Measurements from ENCODE around the gene SLC35D3.

Gene SLC35D3

DNA sequence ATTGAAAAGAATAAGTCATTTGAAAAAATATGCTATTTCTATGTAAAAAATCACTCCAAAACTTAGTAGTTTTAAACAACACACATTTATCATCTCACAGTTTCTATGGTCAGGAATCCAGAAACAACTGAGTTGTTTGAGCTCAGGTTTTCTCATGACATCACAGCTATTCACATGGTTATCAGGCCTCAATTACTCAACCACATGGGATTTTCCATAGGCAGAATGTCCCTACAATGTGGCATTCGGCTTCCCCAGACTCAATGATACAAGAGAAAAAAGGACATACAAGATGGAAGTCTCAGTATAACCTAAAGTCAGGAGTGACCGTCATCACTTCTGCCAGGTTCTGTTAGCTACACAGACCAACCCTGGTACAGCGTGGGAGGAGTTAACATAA lies 3.4 kb upstream of the SLC35D3 start:
- no peak for TF ChIP-seq MAX (IDR thresholded peaks at IDR 0.05)
- no peak for TF ChIP-seq NFIC (IDR thresholded peaks at IDR 0.05)
- no peak for TF ChIP-seq TAF1 (IDR thresholded peaks at IDR 0.05; ENCODE audit: low read depth)
- TF ChIP-seq TEAD4 (IDR thresholded peaks at IDR 0.05) = no peak
- TF ChIP-seq EGR1 (IDR thresholded peaks at IDR 0.05) = no peak
- no peak for TF ChIP-seq USF1 (IDR thresholded peaks at IDR 0.05)
- TF ChIP-seq ZBTB7A (IDR thresholded peaks at IDR 0.05; ENCODE audit: low read depth) = no peak
- TF ChIP-seq TCF12 (IDR thresholded peaks at IDR 0.05; ENCODE audit: low read depth) = no peak
- no peak for TF ChIP-seq RAD21 (IDR thresholded peaks at IDR 0.05; ENCODE audit: low read depth)
- no peak for TF ChIP-seq CREB1 (IDR thresholded peaks at IDR 0.05; ENCODE audit: low read depth)
- no peak for TF ChIP-seq YY1 (IDR thresholded peaks at IDR 0.05; ENCODE audit: low read depth)

DNA sequence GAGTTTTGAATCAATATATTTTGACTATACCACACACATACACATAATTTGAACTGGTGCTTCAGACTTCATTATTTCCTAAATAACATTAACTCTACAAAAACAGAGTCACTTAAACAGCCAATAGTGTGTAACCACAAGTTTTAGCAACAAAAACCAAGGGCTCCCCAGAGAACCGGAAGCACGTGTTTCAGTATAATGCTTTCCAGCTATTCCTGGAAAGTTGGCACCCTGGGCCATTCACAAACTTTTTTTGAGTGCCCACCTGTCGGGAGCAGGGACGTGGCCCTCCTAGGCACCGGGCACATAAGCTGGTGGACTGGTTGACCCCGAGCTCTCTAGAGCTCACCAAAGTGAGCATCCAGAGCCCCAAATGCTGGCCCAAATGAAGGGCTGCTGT lies 1.9 kb upstream of the SLC35D3 start:
- no peak for TF ChIP-seq TAF1 (IDR thresholded peaks at IDR 0.05; ENCODE audit: low read depth)
- TF ChIP-seq USF1 (IDR thresholded peaks at IDR 0.05) = no peak
- TF ChIP-seq CREB1 (IDR thresholded peaks at IDR 0.05; ENCODE audit: low read depth) = no peak

GRCh38 chr6:136920671-136921380 lies 1.3 kb upstream of the SLC35D3 start:
- TF ChIP-seq CEBPB (IDR thresholded peaks at IDR 0.05) (no peak), EGR1 (IDR thresholded peaks at IDR 0.05) (no peak), TAF1 (IDR thresholded peaks at IDR 0.05; ENCODE audit: low read depth) (no peak), ZBTB7A (IDR thresholded peaks at IDR 0.05; ENCODE audit: low read depth) (no peak), RAD21 (IDR thresholded peaks at IDR 0.05; ENCODE audit: low read depth) (no peak)
- TF ChIP-seq, protein P1, sequence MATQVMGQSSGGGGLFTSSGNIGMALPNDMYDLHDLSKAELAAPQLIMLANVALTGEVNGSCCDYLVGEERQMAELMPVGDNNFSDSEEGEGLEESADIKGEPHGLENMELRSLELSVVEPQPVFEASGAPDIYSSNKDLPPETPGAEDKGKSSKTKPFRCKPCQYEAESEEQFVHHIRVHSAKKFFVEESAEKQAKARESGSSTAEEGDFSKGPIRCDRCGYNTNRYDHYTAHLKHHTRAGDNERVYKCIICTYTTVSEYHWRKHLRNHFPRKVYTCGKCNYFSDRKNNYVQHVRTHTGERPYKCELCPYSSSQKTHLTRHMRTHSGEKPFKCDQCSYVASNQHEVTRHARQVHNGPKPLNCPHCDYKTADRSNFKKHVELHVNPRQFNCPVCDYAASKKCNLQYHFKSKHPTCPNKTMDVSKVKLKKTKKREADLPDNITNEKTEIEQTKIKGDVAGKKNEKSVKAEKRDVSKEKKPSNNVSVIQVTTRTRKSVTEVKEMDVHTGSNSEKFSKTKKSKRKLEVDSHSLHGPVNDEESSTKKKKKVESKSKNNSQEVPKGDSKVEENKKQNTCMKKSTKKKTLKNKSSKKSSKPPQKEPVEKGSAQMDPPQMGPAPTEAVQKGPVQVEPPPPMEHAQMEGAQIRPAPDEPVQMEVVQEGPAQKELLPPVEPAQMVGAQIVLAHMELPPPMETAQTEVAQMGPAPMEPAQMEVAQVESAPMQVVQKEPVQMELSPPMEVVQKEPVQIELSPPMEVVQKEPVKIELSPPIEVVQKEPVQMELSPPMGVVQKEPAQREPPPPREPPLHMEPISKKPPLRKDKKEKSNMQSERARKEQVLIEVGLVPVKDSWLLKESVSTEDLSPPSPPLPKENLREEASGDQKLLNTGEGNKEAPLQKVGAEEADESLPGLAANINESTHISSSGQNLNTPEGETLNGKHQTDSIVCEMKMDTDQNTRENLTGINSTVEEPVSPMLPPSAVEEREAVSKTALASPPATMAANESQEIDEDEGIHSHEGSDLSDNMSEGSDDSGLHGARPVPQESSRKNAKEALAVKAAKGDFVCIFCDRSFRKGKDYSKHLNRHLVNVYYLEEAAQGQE (IDR thresholded peaks at IDR 0.05; ENCODE audit: low read depth) = no peak

DNA sequence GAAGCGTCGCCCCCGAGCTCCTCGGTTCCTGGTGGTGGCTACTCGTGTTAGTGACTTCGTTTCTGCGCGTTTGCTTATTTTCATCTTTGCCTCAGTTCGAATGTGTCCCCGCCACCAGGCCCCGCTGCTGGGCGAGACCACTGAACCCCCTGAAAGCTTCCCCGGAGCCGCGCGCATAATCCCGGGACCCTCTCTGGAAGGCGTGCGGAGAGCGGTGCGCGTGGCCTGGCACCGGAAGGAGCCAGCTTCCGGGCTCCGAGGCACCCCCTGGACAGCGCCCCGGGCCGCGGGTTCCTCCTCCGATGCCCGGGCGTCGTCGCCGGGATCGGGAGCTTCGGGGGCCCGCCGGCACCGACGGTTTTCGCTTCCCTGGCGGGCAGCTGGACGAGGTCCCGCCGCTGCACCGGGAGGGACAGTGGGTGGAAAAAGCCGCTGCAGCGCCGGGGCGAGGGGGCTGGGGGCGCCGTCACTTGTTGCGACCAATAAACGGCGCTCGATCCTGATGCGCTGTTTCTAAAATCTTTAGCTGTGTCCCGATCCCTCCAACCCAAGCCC lies 643 bp upstream of the SLC35D3 start:
- peak; percentile 41; the same call in 1 of the 2 replicates for TF ChIP-seq MAX (IDR thresholded peaks at IDR 0.05)
- peak; percentile 2; the same call in 1 of the 2 replicates for TF ChIP-seq TCF12 (IDR thresholded peaks at IDR 0.05; ENCODE audit: low read depth)
- TF ChIP-seq, protein P1 (IDR thresholded peaks at IDR 0.05; ENCODE audit: low read depth) = peak; percentile 37; the same call in 1 of the 2 replicates
- no peak for TF ChIP-seq RAD21 (IDR thresholded peaks at IDR 0.05; ENCODE audit: low read depth)
- no peak for TF ChIP-seq EGR1 (IDR thresholded peaks at IDR 0.05)

GRCh38 chr6:136922685-136923006 lies 545 bp downstream of the SLC35D3 start:
- TF ChIP-seq TEAD4 (IDR thresholded peaks at IDR 0.05) (no peak), USF1 (IDR thresholded peaks at IDR 0.05) (no peak), YY1 (IDR thresholded peaks at IDR 0.05; ENCODE audit: low read depth) (no peak), FOXM1 (IDR thresholded peaks at IDR 0.05; ENCODE audit: borderline replicate concordance, low read depth) (no peak), RAD21 (IDR thresholded peaks at IDR 0.05; ENCODE audit: low read depth) (no peak), TAF1 (IDR thresholded peaks at IDR 0.05; ENCODE audit: low read depth) (no peak), MAX (IDR thresholded peaks at IDR 0.05) (no peak), CEBPB (IDR thresholded peaks at IDR 0.05) (no peak), NFIC (IDR thresholded peaks at IDR 0.05) (no peak), ZBTB7A (IDR thresholded peaks at IDR 0.05; ENCODE audit: low read depth) (no peak), TCF12 (IDR thresholded peaks at IDR 0.05; ENCODE audit: low read depth) (no peak), EGR1 (IDR thresholded peaks at IDR 0.05) (no peak)
- TF ChIP-seq, protein P1 (IDR thresholded peaks at IDR 0.05; ENCODE audit: low read depth) = no peak

All from Ishikawa (cell line).